NCI-H187 treated with DMSO at 0.1 percent for 48 hours (cell line): ENCODE data around the gene NINJ2.

Source experiments
- DNase-seq: peaks from one replicate; lab custom pipeline; 2025; lab: John Stamatoyannopoulos, UW

The NINJ2 gene

DNA sequence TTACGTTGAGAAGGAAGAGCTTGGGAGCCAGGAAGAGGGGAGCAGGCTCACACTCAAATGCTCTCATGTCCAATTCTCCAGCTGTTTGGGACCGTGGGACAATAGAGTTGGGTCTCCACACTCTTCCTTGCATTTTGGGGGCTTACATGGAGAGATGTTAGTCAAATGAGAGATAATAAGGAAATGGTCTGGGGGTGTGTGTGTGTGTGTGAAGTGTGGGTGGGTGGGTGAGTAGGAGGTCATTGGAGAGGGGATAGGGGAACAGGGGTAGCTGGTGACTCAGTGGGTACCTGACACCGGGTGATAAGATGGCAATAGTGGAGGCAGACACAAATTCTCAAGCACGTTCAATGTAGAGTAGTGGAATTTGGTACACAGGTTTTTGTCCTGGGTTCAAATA is 135.5 kb downstream of the NINJ2 start:
- no peak for DNase-seq

DNA sequence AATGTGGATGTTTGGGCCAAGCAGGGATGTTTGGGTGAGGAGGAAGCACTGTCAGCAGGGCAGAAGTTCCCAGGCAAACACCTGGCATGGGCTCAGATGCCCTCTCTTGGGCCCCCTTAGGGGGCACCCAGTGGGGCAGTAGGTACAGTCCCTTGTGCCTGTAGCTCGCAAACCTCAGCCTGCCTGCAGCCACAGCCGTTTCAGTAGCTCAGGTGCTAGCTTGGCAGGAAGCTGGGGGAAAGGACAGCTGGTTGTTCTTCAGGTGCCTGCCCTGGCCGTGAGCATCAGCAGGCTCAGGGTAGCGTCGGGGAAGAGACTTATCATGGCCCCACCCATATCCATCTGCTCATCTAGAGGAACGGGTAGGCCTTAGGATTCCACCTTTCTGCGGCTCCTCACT is 136.0 kb downstream of the NINJ2 start:
- DNase-seq = no peak

DNA sequence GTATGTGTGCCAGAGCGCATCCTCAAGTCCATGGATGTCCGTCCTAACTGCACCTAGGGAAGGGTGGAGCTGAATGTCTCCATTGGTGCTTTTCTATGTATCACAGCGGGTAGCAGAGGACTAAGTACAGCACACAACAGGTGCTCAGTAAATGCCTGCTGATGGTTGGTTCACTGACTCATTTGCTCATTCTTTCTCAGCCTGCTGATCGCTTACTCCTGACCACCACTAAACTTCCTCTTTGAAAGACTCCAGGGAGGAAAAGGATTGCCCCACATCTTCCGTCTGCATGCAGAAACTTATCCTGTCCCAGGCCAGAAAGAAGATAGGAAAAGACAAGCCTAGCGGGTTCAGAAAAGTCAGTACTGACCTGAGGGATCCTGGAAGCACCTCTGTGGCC is 137.2 kb downstream of the NINJ2 start:
- no peak for DNase-seq

DNA sequence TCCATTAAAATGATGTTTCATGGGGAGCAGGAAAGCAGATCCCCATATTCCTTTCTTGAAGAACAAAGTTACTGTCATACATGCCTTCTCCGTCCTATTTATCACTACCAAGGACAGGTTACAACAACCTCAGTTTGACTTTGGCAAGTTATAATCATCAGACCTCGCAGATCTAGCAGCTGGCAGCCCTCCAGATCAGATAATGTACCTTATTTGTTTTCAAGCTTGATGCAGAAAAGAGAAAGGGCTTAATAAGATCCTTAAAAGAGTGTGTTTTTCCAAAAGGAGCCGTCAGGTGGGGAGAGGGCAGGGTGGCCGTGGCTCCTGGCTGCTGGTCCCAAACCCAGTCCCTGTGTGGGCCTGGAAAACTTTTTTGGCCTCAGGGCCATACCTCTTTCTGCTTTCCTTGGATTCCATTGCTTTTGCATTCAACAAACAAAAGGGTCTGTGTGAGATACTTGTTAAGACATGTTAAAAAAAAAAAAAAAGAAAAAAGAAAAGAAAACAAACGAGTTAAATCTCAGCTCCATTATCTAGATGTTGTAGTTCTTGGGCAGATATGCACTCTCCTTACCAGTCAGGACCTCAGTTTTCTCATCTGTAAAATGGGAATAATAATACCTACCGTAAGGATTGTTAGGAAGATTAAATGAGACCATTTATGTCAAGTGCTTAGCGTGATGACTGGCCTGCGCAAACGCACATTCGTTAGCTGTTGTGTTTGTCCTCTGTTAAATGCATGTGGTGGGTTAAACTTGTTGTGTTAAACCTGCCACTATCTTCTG is 138.9 kb downstream of the NINJ2 start:
- DNase-seq = no peak

DNA sequence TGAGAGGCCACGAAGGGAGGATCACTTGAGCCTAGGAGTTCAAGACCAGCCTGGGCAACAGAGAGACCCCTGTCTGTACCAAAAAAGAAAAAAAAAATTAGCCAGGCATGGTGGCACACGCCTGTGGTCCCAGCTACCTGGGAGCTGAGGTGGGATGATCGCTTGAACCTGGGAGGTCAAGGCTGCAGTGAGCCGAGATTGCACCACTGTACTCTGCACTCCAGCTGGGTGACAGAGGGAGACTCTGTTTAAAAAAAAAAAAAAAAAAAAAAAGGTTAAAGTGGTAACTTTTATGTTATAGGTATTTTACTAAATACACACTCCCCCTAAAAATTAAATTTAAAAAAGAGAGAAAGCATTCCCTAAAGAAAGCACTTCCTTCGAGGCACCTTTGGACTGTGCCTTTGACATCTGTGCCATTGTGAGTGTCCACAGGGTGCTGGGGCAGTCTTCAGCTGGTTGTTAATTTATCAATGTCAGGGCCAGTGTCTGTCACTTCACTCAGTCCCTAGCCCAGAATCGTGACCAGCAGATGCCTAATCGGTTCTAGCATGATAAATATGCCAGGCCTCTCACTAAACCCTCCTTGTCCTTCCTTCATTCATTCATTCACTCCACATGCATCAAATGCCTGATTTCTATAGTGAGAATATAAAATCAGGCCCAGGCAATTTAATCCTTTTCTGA is 140.4 kb downstream of the NINJ2 start:
- DNase-seq = no peak

DNA sequence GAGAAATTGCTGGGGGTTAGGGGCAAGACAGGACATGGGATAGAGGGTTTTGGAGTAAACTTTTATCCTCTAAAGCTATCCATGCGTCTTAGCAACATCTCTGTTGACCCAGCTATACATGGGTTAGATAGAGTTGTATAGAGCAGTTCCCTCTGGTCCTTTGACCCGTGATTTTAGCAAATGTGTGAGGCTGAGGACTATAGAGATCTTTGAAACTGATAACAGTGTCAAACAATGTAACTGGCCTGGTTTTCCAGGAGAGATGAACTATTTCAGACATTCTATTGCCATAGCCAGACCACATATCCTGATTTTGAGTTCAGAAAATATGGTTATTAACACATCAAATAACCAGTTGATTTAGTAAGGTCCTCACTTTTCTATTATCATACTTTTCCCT is 143.1 kb downstream of the NINJ2 start:
- no peak for DNase-seq

DNA sequence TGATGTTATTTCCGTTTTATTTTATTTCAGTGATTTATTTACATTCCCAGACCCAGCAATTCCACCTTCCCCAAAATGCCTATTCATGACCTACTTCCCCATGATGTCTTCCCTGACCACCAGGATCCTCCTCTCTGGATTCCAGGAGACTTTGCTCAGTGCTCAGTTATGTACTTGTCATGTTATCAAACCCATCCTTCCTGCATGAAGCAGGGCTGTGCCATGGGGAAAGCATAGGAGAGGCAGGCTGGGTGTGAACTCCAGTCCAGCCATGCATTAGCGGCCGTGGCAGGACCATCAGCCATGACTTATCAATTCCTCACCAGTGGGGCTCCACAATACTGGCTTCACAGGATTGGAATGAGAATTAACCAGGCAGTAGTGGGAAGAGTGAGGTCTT is 145.7 kb downstream of the NINJ2 start:
- no peak for DNase-seq
